Activated CD4-positive, alpha-beta T cell treated with anti-CD3 and anti-CD28 coated beads for 1 hour (primary cell): ENCODE measurements around the gene XPO4.
"Not testable (repeated sequence)": the region's sequence is repeated elsewhere in the genome, so short reads cannot be mapped to it uniquely, and the experiment has no call there.

ENCODE experiments used
- DNase-seq: peaks from one replicate; pipeline ENCODE4 v3.0.0-alpha.2; 2020

Gene XPO4

DNA sequence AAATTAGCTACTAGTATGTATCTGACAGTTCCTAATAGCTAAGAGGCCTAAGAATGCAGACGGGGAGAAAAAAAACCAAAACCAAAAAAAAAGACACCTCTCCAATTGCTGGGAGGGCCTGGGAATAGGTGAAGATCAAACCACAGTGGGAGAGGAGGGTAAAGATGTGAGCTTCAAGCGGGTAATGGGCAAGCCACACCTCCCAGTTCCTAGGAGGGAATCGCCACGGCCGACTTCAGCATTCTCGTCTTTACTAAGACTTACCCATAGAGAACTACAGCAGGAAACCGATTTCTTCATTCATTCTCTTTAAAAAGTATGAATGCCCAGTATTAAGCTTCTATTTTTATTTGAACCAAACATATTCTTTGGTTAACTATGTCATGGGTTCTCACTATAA lies 123.1 kb downstream of the XPO4 start:
- no peak for DNase-seq

DNA sequence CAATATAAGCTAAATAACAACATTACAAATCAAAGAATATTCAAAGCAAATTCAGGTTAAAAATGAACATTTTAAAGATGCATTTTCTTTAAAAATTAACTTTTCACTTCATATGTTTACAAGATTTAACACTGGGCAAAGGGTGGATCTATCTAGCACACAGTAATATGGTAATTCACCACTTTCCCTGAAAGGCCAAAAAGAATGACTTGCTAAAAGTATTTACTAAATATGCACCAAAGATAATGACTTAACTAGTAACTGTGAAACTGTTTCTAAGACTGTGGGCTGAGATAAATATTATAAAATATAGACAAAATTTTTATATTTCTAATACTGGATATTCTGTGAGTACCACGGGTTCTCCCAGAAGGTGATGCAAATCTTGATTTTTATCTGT lies 124.2 kb downstream of the XPO4 start:
- no peak for DNase-seq

DNA sequence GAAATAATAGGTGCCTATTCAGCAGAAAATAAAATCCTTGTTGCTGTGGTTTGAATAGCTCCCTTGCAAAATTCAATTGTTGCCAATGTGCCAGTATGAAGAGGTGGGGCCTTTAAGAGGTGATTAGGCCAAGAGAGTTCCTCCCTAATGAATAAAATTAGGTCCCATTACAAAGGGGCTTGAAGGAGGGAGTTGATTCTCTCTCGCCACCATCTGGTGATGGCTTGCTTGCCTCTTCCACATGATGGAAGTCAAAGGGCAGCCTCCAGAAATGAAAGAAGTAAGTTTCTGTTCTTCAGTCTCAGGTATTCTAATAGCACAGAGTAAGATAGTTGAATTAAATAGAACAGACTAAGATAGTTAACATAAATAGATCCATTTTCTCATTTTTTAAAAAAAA lies 125.8 kb downstream of the XPO4 start:
- DNase-seq: no peak

DNA sequence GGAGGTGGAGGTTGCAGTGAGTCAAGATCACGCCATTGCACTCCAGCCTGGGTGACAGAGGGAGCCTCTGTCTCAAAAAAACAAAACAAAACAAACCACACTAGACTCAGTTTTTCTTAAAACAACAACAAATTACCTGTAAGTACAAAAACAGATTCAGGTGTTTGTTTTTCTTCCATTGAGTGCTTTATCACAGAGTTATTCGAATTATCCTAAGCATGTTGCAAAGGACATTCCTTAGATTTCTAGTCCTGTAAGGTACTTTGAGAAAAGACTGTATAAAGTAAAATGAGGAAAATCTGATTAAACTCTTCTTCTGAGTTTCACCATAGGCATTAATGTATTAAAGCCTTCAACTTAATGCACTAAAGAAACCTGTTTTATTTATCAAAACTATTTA lies 126.6 kb downstream of the XPO4 start:
- DNase-seq: no peak

DNA sequence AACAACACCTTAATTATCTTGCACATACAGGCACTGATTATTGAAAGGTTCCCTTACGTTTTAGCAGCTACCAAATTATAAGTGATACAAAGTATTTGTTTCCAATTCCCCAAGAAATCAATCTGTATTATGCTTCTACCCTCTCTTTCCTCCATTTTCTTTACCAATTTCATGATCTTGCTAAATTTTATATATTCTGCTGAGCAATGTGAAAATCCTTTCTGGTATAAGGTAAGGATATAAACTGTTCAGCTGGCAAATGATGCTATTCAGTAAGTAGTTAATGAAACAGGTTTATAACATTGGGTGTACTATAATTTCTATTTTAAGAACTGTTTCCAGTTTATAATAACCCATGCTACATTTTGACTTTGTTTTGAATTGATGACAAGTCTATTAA lies 127.8 kb downstream of the XPO4 start:
- no peak for DNase-seq

DNA sequence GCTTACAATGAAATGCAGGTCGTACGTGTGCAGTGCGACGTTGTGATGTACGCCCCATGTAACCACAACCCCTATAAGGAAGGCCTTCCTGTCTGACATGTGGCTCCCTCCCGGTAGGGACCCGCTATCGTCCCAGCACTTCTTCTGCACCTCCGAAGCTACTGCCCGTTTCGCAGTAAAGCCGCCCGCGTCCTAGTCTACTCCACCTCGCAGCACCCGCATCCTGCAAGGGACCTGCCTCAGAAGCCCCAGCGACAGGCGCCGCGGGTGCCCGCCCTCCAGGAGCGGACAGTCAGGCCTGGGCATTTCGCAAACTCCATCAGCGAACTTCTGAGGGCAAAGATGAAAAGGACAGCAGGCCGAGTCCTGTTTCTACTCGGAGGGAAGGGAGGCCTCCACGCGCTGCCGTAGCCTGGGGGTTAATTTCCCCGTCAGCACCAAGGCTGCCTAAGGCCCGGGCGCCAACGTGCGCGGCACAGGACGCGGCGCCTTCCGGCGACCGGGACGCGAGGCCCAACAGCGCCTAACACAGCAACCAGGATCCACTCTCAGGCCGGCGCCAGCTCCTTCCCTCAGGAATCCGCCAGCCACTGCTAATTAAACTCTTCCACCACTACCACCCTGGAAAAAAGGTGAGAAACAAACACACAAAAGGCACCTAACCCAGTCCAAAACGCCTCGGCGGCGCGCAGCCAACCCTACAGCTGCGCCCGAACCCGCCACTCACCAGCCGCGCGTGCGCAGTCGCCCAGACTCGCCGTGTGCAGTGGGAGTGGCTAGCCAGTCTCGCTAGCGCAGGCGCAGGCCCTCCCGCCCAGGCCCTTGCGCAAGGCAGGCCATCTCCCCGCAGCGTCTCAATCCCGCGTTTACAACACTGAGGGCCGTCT lies 129.1 kb downstream of the XPO4 start, which contains the start of gene EEF1AKMT1:
Gene EEF1AKMT1 (minus strand): TSS at position 768 of the 887 bp plus-strand sequence. CDS start 16,363 bp downstream, outside the sequence.
- peak; percentile 92 for DNase-seq

DNA sequence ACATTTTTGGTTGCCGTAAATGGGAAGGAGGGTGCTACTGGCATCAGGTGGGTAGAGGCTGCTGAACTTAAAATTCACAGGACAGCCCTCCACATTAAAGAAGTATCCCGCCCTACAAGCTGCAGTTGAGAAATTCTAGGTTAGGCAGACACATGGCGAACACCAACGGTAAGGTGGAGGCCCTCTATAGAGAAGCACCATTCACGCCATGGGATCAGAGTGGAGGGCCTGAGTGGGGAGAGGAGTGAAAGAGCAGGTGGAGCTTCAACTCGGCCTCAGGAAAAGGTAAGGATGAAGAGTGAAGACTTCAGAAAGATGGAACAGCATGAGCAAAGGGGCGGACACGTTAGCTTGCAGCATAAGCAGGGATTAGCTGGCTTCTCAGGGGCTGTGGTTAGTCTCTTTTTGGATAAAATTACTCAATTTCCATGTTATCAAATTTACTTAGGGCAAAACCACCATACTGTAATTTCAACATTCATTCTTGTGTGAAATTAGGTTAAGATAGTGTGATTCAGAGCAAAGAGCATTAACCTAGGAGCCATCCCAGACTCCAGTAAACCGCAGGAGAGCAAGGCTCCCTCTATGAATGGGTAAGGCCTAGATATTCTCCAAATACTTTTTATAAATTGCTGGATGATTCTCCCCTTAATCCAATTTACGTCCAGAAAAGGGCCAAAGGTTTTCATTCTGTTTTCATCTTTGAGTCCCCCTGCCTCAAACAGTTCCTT lies 130.0 kb downstream of the XPO4 start:
- no peak for DNase-seq

DNA sequence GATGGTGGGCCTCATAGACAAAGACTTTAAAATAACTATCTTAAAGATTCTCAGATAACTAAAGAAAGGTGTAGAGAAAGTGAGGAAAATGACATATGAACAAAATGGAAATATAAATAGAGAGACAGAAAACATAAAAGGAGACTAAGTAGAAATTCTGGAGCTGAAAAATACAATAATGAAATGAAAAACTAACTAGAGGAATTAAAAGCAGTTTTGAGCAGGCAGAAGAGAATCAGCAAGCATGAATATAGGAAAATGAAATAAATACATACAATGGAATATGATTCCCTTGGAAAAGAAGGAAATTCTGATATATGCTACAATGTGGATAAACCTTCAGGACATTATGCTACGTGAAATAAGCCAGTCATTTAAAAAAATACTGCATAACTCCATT lies 132.7 kb downstream of the XPO4 start:
- DNase-seq: no peak

DNA sequence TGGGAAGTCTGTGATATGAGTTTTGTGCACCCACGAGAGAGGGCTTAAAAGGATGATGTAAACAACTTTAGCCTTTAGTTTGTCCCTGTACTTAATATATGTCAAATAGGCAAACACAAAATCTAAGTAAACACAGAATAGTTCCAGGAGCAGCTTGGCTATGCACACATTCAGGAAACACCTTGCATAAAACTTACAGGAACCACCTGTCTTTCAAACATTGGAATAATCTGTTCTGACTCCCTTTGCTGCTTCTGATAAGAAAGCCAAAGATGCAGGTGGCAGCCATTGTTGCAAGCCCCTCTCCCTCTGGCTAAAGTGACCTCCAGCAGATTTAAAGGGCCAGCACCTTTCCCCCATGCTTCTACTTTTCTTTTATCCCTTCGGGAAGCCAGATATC lies 133.5 kb downstream of the XPO4 start:
- DNase-seq: no peak

DNA sequence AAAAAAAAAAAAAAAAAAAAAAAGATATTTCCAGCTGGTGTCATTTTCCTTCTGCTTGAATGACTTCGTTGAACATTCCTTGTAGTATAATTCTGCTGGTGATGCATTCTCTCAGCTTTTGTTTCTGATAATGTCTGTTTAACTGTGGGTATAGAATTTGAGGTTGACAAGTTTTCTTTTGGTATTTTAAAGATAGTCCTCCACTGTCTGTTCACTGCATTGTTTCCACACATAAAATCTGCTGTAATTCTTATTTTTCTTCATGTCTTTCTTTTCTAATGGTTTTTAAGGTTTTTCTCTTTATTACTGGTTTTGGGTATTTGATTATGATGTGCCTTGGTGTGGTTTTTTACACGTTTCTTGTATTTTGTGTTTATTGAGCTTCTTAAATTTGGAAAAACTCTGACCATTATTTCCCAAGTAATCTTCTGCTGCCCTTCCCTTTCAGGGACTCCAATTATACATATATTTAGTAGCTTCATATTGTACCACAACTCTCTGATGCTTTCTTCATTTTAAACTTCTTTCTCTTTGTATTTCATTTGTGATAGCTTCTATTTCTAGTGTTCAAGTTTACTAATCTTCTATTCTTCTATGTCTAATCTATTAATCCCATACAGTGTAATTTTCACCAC lies 135.1 kb downstream of the XPO4 start:
- DNase-seq: no peak

DNA sequence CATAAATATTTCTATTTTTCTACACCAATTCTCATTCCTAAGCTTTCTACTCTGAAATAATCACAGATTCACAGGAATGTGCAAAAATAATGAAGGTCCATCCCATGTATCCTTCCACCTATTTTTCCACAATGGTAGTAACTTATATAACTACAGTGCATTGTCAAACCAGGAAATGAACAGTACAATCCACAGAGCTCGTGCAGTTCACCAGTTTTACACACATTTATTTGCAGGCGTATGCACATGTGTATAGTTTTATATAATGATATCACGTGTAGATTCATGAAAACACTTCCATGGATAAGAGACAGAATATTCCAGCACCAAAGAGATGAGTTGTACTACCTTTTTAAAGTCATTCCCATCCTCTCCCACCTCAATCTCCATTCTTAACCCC lies 141.7 kb downstream of the XPO4 start:
- no peak for DNase-seq

DNA sequence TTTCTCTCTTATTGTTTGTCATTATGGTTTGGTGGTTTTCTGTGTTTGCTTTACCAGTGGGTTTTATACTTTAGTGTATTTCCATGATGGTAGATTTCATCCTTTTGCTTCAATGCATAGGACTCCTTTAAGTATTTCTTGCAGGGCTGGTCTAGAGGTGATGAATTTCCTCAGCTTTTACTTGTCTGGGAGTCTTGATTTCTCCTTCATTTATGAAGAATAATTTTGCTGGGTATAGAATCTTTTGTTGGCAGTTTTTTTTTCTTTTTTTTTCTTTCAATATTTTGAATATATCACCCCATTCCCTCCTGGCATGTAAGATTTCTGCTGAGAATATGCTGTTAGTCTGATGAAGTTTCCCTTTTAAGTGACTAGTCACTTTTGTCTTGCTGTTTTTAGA lies 148.5 kb downstream of the XPO4 start:
- no peak for DNase-seq

DNA sequence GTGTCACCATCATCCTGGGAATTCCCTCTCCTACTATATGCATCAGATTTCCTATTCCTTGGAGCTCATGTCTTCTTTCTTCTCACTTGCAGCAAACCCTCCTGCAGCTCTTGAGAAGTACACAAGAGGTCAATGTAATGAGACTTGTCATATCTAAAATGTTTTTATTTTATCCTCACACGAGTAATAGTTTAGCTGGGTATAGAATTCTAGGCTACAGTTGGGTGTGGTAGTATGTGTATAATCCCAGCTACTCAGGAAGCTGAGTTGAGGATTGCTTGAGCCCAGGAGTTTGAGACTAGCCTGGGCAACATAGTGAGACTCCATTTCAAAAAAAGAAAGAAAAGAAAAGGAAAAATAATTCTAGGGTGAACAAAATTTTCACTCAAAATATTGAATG lies 153.2 kb downstream of the XPO4 start:
- no peak for DNase-seq

DNA sequence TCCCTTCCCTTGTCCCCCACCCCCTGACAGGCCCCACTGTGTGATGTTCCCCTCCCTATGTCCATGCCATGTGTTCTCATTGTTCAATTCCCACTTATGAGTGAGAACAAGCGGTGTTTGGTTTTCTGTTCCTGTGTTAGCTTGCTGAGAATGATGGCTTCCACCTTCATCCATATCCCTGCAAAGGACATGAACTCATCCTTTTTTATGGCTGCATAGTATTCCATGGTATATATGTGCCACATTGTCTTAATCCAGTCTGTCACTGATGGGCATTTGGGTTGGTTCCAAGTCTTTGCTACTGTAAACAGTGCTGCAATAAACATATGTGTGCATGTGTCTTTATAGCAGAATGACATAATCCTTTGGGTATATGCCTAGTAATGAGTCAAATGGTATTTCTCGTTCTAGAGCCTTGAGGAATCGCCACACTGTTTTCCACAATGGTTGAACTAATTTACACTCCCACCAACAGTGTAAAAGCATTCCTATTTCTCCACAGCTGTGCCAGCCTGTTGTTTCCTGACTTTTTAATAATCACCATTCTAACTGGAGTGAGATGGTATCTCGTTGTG lies 158.6 kb downstream of the XPO4 start:
- DNase-seq: not testable (repeated sequence)

DNA sequence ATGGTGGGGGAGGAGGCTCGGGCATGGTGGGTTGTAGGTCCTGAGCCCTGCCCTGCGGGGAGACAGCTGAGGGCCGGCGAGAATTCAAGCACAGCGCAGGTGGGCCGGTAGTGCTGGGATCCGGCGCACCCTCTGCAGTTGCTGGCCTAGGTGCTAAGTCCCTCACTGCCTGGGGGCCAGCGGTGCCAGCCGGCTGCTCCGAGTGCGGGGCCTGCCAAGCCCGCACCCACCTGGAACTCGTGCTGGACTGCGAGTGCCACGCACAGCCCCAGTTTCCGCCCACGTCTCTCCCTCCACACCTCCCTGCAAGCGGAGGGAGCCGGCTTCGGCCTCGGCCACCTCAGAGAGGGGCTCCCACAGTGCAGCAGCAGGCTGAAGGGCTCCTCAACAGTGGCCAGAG lies 162.5 kb downstream of the XPO4 start:
- no peak for DNase-seq

DNA sequence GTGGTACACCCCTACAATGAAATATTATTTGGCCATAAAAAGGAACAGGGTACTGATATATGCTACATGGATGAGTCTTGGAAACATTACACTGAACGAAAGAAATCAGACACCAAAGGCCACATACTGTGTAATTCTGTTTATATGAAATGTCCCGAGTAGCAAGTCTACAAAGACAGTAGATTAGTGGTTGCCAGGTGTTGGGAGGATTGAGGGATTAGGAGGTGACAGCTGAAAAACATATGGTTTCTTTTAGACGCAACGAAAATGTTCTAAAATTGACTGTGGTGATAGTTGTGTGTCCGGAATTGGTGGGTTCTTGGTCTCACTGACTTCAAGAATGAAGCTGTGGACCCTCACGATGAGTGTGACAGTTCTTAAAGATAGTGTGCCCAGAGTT lies 163.9 kb downstream of the XPO4 start:
- no peak for DNase-seq

DNA sequence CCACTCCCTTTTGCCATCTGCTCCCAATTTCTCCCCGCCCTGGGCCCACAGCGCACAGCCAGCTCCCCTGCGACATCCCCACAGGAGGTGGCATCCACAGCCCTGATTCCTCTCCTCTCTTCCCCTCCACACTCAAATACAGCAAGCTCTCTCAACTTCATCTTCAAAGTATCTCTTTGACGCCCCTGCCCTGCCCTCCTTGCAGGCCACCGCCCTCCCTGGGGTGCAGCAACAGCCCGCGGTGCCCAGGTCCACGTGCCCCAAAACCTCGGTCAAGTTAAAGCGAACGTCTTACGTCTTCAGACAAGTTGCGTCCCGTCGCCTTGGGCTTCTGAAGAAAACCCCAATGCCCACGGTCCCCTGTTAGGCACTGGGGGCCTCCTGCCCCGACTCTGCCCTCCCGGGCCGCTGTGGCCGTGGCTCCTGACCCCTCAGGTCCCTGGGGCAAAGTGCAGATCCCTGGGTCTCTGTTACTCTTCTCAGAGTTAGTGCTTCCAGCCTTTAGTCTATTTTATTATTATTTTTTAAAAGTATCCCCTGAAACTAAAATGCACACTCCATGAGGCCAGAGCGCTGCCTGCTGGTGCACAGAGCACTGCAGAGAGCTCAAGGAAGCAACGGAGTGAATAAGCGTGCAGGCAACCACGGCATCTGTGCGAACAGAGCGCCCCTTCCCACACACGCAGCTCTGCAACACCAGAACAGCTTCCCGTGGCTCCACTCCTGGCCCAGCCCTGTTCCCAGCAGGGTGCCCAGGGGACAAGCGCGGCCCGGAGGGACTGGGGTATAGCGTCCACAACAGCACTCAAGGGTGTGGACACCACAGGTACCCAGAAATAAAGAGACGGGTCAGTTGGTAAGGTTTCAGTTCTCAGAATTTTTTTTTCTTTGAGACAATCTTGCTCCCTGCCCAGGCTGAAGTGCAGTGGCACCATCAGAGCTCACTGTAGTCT lies 172.6 kb downstream of the XPO4 start:
- no peak for DNase-seq

DNA sequence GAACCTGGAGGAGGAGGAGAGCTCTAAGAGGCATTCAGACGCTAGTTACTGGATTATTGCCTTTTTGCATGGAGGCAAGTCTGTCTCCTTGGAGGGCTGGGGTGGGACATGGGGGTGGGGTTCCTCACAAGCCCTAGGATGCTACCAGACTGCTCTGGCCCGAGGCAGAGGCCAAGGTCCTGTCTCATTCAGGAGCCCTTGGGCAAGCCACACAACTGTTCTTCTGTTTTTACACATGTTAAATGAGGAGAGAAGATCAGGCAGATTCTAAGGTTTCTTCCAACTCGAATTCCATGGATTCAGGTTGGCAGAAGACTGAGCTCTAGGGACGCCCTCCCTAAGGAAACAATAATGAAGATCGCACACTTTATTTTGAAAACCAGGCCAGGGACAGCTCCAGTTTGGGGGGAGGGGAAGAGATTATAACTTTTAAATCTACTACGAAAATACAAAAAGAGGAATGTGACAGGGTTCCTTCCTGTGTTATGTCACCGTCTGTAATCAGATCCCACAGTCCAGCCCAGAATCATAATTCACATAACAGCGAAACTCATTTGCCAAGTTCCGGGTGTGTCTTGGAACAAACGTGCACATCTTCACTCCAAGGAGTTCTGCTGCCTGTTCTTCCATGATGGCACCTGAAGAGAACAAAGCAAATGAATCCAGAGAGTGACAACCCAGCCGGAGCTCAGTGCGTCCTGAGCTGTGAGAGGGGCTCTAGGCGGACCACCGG lies 173.8 kb downstream of the XPO4 start:
- DNase-seq: no peak

DNA sequence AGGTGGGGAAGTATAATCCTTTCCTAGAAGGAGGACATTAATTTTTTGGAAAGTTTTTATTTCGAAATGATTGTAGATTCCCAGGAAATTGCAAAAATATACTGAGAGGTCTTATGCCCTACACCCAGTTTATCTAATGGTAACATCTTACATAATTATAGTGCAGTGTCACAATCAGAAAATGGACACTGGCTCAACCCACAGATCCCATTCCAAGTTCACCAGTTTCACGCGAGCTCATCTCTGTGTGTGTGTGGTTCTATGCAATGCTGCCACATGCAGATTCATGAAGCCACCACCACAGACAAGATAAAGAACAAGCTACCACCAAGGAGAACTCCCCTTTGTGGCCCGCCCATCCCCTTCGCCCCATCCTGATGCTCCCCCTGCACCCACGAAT lies 174.7 kb downstream of the XPO4 start:
- no peak for DNase-seq
